Astrocyte of the spinal cord (primary cell): Measurements from ENCODE around the gene PSD4.

Source experiments
- DNase-seq: peaks from one replicate; pipeline ENCODE4 v3.0.0; 2011; ENCODE audit warnings: low read depth, low spot score
- H3K4me3 ChIP-seq: 2 replicates; pipeline ENCODE4 v1.5.1; 2011; ENCODE audit warnings: low read depth, mild to moderate bottlenecking, low read length, moderate library complexity
- in situ Hi-C: cut with HindIII; loops from 2 replicates; pipeline ENCODE4 v1.10.0; 2017; ENCODE audit warnings: low sequenced_read_pairs
- TF ChIP-seq, protein P1 (sequence below): IDR thresholded peaks from 2 replicates; pipeline ENCODE4 v1.5.1; 2012; ENCODE audit warnings: low read depth, mild to moderate bottlenecking, low read length, inconsistent platforms

Gene PSD4

DNA sequence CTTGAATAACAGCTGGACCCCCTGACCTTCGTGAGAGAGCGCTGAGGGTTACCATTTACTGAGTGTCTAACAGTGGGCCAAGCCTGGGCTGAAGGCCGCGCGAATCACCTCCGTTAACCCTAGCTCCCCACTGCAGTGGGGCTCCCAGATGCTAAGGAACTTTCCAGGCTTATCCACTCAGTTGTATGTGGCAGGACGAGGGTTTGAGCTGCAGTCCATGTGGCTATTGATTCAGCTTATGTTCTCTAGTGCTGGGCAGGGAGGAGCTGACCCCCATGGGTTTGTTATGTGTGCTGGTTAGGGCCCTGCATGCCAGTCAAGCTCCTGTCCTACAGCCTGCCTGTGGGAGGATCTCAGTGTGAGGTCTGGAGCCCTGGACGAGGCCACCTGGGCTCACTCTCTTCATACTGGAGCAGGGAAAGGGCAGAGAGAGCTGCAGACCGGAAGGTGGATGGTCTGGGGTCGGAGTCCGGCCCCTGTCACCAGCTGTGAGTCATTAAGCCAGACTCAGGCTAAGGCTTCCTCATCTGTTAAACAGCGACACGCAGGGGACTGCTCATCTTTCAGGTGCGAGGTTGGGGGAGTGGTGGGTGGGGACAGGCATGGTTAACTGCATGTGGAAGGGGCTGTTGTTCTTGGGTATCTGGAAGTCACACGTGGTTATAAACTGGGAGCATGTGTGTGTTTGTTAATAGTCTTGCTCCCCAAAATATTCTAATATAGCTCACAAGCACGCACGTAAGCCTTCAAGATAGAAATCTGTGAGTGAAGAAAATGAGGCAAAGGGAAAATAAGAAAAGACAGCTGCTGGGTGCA, 6.6 kb downstream of the PSD4 start:
- no peak overlapping the region for H3K4me3 ChIP-seq
- in situ Hi-C loops, result no loop called here
- TF ChIP-seq, protein P1, sequence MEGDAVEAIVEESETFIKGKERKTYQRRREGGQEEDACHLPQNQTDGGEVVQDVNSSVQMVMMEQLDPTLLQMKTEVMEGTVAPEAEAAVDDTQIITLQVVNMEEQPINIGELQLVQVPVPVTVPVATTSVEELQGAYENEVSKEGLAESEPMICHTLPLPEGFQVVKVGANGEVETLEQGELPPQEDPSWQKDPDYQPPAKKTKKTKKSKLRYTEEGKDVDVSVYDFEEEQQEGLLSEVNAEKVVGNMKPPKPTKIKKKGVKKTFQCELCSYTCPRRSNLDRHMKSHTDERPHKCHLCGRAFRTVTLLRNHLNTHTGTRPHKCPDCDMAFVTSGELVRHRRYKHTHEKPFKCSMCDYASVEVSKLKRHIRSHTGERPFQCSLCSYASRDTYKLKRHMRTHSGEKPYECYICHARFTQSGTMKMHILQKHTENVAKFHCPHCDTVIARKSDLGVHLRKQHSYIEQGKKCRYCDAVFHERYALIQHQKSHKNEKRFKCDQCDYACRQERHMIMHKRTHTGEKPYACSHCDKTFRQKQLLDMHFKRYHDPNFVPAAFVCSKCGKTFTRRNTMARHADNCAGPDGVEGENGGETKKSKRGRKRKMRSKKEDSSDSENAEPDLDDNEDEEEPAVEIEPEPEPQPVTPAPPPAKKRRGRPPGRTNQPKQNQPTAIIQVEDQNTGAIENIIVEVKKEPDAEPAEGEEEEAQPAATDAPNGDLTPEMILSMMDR, result no peak
- no peak for DNase-seq

DNA sequence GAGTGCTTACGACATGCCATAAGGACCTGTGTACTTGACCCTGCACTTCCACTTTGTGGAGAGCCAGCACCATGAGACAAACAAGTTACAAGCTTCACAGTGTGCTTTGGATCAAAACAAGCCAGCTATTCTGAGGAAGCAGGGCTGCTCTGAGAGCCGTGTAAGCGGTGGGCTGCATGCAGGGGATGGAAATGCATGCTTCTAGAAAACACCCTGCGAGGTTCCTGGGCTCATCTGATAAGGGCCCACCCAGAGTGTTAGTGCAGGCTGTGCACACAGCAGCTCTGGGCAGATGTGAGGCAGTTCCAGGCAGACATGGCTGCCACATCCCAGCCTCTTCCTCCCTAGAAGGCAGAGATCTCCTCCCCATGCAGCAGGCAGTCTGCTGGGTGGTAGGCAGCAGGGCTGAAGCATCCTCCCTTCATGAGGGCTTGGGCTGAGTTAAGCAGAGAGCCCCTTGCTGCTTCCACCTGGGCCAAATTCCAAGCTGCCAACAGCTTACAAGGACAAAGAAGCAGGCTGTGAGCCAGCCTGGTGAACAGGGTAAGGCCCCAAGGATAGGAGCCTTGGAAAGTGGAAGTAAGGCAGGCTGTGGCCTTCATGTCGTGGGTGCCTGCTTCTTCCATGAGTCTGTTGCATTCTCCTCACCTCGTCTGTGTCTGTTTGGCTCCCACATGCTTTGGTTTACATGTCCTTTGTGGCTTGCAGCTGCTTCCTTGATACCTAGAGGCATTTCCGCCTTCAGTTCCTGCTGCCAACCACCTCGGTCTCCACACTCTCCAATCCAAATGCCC, 7.7 kb downstream of the PSD4 start:
- DNase-seq, result no peak
- TF ChIP-seq, protein P1, result no peak
- in situ Hi-C loops, result no loop called here
- no peak overlapping the region for H3K4me3 ChIP-seq

GRCh38 chr2:113182471-113183260, 8.9 kb downstream of the PSD4 start:
- TF ChIP-seq, protein P1, result no peak
- DNase-seq, result no peak
- H3K4me3 ChIP-seq, result no peak overlapping the region
- in situ Hi-C loops, result no loop called here

DNA sequence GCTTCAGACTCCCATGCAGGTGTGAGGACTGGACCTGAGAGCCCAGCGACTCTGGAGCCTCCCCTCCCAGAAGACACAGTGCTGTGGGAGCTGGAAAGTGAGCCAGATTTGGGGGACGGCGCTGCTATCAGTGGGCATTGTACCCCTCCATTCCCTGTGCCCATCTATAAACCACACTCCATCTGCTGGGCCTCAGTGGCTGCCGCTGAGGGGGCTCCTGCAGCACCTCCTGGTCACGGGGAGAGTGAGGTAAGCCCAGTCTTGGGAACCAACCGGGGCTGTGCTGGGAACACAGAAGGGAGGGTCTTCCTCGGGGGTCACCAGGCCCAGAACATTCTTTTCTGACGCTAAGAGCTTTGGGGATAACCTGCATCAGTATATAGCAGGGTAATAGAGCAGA, 9.5 kb downstream of the PSD4 start:
- H3K4me3 ChIP-seq, result no peak overlapping the region
- TF ChIP-seq, protein P1, result no peak
- no peak for DNase-seq
- in situ Hi-C loops, result no loop called here

DNA sequence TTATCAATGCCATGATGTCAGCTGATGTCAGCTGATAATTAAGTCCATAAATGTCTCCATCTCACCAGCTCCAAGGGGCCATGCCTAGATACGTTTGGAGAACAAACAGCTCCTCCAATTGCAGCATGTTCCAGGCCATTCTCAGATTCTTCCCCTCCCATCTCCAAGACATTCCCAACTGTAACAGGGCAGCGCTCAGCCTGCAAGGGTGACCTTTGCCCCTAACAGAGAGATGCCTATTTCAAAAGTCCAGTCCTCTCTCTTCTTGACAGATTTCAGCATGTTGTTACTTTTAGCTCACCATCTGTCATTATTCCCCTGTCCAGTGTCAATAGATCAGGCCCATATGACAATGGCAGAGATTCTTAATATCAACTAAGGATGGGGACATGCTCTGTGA, 9.9 kb downstream of the PSD4 start:
- no peak overlapping the region for H3K4me3 ChIP-seq
- in situ Hi-C loops, result no loop called here
- no peak for DNase-seq
- TF ChIP-seq, protein P1, result no peak

GRCh38 chr2:113184531-113185230, 10.9 kb downstream of the PSD4 start:
- H3K4me3 ChIP-seq, result no peak overlapping the region
- DNase-seq, result no peak
- TF ChIP-seq, protein P1, result no peak
- in situ Hi-C loops, result no loop called here
